Dendritic cell treated with granulocyte-macrophage colony-stimulating factor and Interleukin-4, amounts not matched to agents 40 ng/mL and 50 ng/mL, for 4 days (primary cell): Measurements from ENCODE around the gene UNKL.

Experiments used
- H3K27ac Mint-ChIP-seq: one replicate; pipeline ENCODE4 v1.8.0; 2022; ENCODE audit warnings: mild to moderate bottlenecking, mixed read lengths
- H3K27me3 Mint-ChIP-seq: one replicate; pipeline ENCODE4 v1.8.0; 2022; ENCODE audit warnings: mild to moderate bottlenecking, mixed read lengths
- H3K36me3 Mint-ChIP-seq: one replicate; pipeline ENCODE4 v1.8.0; 2022; ENCODE audit warnings: low read depth, mixed read lengths
- H3K4me1 Mint-ChIP-seq: one replicate; pipeline ENCODE4 v1.8.0; 2022; ENCODE audit warnings: low read depth, mixed read lengths
- H3K4me3 Mint-ChIP-seq: one replicate; pipeline ENCODE4 v1.8.0; 2022; ENCODE audit warnings: mild to moderate bottlenecking, moderate library complexity, mixed read lengths
- H3K9me3 Mint-ChIP-seq: one replicate; pipeline ENCODE4 v1.8.0; 2022; ENCODE audit warnings: mixed read lengths
- intact Hi-C: fragments of 100-400 bp; cut with micrococcal nuclease; formaldehyde crosslinking; loops from one replicate; pipeline ENCODE4 v1.15.0; 2022

UNKL gene

DNA sequence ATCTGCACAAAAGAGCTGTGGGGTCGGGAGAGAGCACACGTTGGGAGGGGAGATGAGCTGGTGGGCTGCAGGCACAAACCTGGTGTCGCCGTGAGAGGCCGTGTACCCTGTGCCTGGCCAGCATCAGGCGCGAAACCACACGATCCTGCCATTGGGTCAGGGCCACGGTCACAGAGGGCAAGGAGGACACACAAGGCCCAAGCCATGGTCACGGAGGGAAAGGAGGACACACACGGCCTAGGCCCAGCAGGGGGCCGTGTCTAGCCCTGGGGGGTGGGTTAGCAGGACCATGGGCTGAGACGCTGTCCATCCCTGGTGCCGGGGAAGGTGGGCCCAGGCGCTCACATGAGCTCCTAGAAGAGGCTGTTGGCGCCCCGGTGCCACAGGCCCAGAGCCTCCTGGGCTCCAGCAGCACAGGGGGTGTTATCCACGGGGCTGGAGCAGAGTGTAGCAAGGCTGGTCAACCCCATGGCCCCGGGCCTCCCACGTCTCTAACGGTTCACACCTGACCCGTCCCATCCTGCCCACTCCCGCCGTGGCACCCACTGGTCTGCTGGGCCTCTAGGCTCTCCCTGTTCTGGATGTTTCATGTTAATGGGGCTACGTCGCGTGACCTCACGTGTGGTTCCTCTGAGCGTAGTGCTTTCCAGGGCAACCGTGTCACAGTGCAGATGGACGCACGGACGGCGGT, 37.3 kb upstream of the UNKL start:
- intact Hi-C loops, result no loop called here
- Mint-ChIP-seq H3K9me3 (no peaks in the 10 kb centered on the region), H3K4me1 (no peaks in the 10 kb centered on the region), H3K27me3 (no peaks in the 10 kb centered on the region), H3K4me3 (no peak overlapping the region), H3K36me3 (peaks cover 100% of the 10 kb centered on the region), H3K27ac (no peak overlapping the region)

DNA sequence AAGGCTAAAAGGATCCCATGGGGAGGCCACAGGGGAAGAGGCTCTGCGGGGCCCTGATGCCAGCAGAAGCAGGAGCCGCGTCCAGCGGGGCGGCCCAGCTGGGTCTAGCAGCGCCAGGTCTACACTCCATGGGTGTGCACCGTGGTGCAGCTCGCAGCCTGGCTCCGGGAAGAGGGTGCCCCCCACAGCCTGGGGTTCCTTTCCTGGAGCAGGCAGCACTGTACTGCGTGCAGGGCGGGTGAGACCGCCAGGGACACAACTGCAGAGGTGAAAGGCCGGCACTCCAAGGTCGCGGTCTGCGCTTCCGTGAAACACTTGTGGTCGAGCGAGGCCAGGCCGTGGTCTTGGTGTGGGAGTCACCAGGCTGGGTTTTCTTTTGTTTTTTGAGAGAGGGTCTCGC, 36.3 kb upstream of the UNKL start:
- Mint-ChIP-seq H3K4me1 (no peaks in the 10 kb centered on the region), H3K27ac (no peak overlapping the region), H3K27me3 (no peaks in the 10 kb centered on the region), H3K4me3 (no peak overlapping the region), H3K36me3 (peaks cover 100% of the 10 kb centered on the region), H3K9me3 (no peaks in the 10 kb centered on the region)
- intact Hi-C loops, result no loop called here

DNA sequence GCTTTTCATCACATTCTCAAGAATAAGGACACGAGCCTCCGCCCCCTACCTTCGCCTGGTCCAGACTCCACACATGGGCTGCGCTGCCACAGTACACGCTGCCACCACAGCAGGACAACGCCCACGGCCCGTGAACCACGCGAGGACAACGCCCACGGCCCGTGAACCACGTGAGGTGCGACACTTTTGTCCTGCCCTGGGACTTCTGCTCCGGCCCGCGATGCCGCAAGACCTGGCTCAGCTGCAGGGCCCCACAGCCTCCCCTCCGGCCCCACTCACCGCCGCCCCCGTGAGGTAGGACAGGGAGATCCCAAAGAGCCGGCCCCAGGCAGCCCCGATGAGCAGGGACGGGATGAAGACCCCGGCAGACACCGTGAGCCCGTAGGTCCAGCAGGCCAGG, 35.7 kb upstream of the UNKL start:
- Mint-ChIP-seq H3K4me3 (no peak overlapping the region), H3K36me3 (peaks cover 100% of the 10 kb centered on the region), H3K27ac (no peak overlapping the region), H3K9me3 (no peaks in the 10 kb centered on the region), H3K4me1 (no peaks in the 10 kb centered on the region), H3K27me3 (no peaks in the 10 kb centered on the region)
- intact Hi-C loops, result no loop called here

- H3K4me3 Mint-ChIP-seq, result no peak overlapping the region
- H3K4me1 Mint-ChIP-seq, result no peaks in the 10 kb centered on the region
- intact Hi-C loops, result no loop called here
- H3K36me3 Mint-ChIP-seq, result peaks cover 98% of the 10 kb centered on the region
- H3K27ac Mint-ChIP-seq, result no peak overlapping the region
- H3K9me3 Mint-ChIP-seq, result no peaks in the 10 kb centered on the region
- H3K27me3 Mint-ChIP-seq, result no peaks in the 10 kb centered on the region
These were observed 34.8 kb upstream of the UNKL start for GRCh38 chr16:1449201-1449788.

DNA sequence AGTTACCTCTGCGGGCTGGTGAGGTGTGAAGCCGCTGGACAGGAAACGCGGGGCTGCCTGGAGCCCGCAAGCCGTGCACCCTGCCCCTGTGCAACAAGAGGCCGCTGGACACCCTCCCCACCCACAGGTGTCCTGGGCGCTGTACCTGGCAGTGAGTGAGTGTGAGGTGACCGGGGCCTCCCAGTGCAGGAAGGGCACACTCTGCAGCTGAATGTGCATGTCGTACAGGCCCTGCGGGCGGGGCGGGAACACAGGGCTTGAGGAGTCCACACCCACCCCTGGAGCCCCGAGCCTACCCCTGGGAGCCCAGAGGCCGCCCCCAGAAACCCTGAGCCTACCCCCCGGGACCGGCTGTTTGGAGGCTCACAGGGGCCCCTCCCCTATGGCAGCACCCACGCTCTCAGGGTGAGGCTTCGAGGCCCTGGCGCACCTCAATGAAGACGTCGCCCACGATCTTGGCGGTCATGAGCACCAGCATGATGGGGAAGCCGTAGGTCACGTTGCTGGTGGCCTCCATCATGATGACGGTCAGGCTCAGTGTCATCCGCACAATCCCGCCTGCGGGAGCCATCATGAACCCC, 34.1 kb upstream of the UNKL start:
- H3K4me1 Mint-ChIP-seq, result no peaks in the 10 kb centered on the region
- H3K27me3 Mint-ChIP-seq, result no peaks in the 10 kb centered on the region
- peaks cover 91% of the 10 kb centered on the region for H3K36me3 Mint-ChIP-seq
- intact Hi-C loops, result no loop called here
- no peak overlapping the region for H3K27ac Mint-ChIP-seq
- H3K4me3 Mint-ChIP-seq, result no peak overlapping the region
- H3K9me3 Mint-ChIP-seq, result no peaks in the 10 kb centered on the region

GRCh38 chr16:1447965-1448364, 33.5 kb upstream of the UNKL start:
- intact Hi-C loops, result no loop called here
- Mint-ChIP-seq H3K4me1 (no peaks in the 10 kb centered on the region), H3K27me3 (no peaks in the 10 kb centered on the region), H3K27ac (no peak overlapping the region), H3K4me3 (no peak overlapping the region), H3K9me3 (no peaks in the 10 kb centered on the region), H3K36me3 (peaks cover 86% of the 10 kb centered on the region)

DNA sequence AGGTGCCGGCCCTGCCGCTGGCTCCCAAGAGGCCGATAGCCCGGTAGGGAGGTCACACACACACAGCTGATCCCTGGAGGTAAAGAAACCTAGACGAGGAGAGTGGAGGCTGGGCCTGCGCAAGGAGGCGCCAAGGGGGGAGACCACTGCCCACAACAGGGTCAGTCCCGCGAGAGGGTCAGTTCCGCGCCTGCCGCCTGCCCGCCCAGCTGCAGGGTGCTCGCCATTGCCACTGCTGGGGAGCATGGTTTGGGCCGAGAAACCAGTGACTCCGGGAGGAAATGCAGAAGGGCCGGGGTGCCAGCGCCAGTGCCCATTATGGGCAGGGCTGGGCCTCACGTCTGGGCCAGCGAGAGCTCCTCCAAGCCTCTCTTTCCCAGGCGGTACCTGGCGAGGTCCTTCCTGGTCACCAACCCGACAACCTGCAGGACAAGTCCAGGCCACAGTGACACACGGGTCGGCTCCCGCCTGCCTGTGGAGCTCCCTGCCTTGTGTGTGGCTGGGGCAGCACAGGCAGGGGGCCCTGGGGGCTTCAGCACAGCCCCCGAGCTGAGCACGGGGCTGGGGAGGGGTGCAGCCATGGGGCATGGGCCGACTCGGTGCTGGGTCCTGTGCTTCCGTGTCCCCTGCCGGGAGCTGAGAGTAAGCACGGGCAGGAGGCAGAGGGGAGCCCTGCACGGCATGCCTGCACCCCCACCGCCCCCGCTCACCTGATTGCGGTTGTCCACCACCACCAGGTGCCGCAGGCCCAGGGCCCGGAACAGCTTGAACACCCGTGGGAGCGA, 32.0 kb upstream of the UNKL start:
- intact Hi-C loops, result no loop called here
- no peaks in the 10 kb centered on the region for H3K4me1 Mint-ChIP-seq
- H3K36me3 Mint-ChIP-seq, result peaks cover 84% of the 10 kb centered on the region
- no peaks in the 10 kb centered on the region for H3K9me3 Mint-ChIP-seq
- no peaks in the 10 kb centered on the region for H3K27me3 Mint-ChIP-seq
- H3K27ac Mint-ChIP-seq, result no peak overlapping the region
- no peak overlapping the region for H3K4me3 Mint-ChIP-seq

- Mint-ChIP-seq H3K4me1 (no peaks in the 10 kb centered on the region), H3K27ac (no peak overlapping the region), H3K36me3 (peaks cover 83% of the 10 kb centered on the region), H3K9me3 (no peaks in the 10 kb centered on the region), H3K27me3 (no peaks in the 10 kb centered on the region), H3K4me3 (no peak overlapping the region)
- intact Hi-C loops, result no loop called here
These were observed 31.2 kb upstream of the UNKL start for GRCh38 chr16:1445518-1446203.

DNA sequence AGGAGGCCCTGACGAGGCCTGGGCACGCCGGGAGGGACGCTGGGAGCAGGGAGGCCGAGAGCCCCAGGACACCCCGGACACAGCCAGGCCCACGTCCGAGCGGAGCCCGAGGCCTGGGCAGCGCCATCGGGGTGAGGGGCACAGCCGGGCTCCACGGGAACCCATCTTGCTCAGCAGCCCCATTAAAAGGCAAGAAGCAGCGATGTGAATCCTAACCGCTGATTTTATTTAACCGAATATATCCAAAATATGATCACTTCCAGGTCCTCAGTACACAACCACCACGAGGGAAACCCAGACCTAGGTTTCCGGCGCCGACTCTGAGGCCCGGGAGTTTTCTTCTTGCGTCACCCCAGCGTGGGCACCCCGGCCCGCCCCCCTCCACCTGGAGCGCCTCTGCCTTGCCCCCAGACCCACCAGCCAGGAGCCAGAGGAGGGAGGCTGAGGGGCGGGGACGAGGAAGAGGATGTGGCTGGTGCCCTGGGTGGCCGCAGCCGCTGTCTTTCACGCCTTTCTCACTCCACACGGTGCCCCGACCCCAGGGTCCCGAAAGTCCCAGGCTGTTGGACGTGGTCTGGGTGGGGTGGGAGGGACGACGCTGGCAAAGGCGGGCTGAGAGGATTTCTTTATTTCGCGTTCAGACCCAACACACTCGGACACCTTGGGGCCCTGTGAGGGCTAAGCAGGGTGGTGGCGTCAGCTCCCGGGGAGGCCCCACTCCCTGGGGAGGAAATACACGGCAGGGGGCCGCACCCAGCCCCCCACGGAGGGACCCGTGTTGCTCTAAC, 30.4 kb upstream of the UNKL start:
- Mint-ChIP-seq H3K4me3 (no peak overlapping the region), H3K4me1 (no peaks in the 10 kb centered on the region), H3K27me3 (no peaks in the 10 kb centered on the region), H3K27ac (no peak overlapping the region), H3K9me3 (no peaks in the 10 kb centered on the region), H3K36me3 (peaks cover 82% of the 10 kb centered on the region)
- intact Hi-C loops, result no loop called here

DNA sequence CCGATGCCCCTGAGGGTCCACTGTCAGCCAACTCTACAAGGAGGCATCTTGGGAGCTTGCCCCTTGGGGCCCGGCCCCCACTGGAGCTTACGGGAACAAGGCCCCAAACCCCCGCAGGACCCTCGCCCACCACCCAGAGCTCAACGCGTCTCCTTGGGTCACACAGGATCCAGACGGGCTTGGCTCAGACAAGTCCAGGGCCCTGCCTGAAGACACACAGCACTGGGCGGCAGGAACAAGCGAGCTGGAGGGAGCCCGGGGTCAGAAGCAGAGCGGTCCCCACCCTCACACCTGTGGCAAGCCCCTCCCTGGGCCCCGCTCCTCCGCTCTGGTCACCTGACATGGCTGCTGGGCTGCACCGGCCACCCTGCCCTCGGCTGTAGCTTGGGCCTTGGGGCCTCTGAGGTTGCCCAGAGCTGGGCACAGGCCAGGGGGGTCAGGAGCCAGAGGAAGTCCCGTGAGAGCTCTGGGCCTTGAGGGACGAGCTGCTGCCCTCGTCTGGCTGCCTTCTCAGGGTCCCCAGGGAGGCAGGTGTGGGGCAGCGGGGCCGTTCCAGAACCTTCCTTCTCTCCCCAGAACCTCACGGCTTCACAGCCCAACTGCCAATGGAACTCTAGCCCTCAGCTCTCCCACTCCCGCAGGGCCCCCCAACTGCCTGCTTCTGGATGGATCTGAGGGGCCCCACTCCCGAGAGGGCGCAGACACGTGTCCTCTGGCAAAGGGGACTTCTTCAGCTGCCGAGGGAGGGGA, 29.7 kb upstream of the UNKL start, which contains the start of gene CCDC154:
CCDC154 (minus strand) TSS at position 577 of the 750 bp plus-strand sequence; CDS start at position 343, 234 bp downstream.
- H3K4me1 Mint-ChIP-seq, result no peaks in the 10 kb centered on the region
- H3K27ac Mint-ChIP-seq, result no peak within 1 kb of the TSS
- no peak within 1 kb of the TSS for H3K4me3 Mint-ChIP-seq
- H3K27me3 Mint-ChIP-seq, result no peaks in the 10 kb centered on the region
- peaks cover 79% of the 10 kb centered on the region for H3K36me3 Mint-ChIP-seq
- intact Hi-C loops, result no loop called here
- no peaks in the 10 kb centered on the region for H3K9me3 Mint-ChIP-seq

- no peaks in the 10 kb centered on the region for H3K9me3 Mint-ChIP-seq
- H3K27ac Mint-ChIP-seq, result peak overlapping the region; percentile 43
- H3K36me3 Mint-ChIP-seq, result peaks cover 79% of the 10 kb centered on the region
- intact Hi-C loops, result no loop called here
- H3K27me3 Mint-ChIP-seq, result no peaks in the 10 kb centered on the region
- H3K4me1 Mint-ChIP-seq, result no peaks in the 10 kb centered on the region
- H3K4me3 Mint-ChIP-seq, result no peak overlapping the region
These were observed 29.0 kb upstream of the UNKL start for GRCh38 chr16:1443403-1443973.

DNA sequence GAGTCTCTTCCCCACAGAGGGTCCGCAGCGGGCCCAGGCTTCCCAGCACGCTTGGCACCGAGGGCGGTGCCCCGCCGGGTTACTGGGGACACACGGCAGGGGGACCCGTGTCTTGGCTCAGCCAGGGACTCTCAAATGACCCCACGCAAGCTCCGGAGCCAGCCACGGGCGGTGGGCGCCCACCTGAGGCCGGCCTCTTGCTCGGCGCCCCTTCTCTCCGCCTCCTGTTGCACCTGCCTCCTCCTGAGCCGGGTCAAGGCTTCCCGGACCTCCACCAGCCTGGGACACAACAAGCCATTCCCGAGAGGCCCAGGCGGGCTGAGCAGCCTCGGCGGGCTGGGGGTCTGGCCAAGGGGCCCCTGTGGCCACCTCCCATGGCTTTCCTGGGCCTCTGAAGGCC, 28.2 kb upstream of the UNKL start:
- intact Hi-C loops, result no loop called here
- Mint-ChIP-seq H3K36me3 (peaks cover 79% of the 10 kb centered on the region), H3K4me1 (no peaks in the 10 kb centered on the region), H3K9me3 (no peaks in the 10 kb centered on the region), H3K4me3 (no peak overlapping the region), H3K27ac (peak overlapping the region; percentile 43), H3K27me3 (no peaks in the 10 kb centered on the region)
